ENCODE data around the gene MIA.
"Not testable (repeated sequence)": the region's sequence is repeated elsewhere in the genome, so short reads cannot be mapped to it uniquely, and the experiment has no call there.

MIA gene

GRCh38 chr19:40802300-40803169 is 27.2 kb downstream of the MIA start:
- no peak for DNase-seq (ENCODE audit: low read depth in 2 of 2, low spot score in 1 of 2)

GRCh38 chr19:40803170-40803856 is 28.0 kb downstream of the MIA start:
- DNase-seq (ENCODE audit: low read depth in 2 of 2, low spot score in 1 of 2), result no peak

DNA sequence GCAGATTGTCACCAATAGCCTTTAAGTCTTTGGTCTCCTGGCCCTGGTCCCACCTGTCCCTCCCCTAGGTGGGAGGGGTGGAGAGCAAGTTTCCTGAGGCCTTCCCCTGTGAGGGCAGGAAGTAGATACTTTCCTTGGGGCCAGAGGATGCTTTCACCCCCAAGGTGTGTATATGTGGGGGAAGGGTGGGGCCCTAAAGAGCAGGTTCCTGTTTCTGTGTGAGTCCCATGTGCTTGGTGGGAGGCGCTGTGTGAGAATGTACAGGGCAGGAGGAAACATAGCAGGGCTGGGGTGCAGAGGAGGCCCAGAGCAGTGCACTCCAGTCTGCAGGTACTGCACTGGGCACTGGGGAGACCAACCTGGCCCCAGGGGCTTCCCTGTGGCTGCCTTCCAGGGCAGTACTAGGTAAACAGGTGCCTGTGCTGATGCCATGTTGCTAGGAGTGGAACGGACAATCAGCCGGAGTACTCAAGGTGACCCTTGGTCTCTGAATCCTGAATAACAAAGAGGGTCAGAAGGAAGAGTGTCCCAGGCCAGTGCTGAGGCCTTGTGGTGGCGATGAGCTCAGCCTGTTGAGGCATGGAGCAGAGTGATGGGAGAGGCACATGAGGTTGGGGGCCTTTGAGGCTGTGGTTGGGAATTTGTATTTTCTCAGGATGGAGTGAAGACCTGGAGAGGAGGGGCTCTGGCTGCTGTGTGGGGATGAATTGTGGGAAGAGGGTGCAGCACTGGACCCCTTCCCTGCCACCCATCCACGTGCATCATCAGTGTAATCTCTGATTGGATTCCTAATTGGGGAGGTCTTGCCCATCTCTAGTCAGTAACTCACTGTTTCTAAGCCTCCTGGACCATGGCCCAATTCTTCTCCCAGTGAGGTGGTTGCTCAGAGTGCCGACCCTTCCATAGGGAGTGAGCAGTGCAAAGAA is 28.8 kb downstream of the MIA start:
- no peak for DNase-seq (ENCODE audit: low read depth in 2 of 2, low spot score in 1 of 2)

- DNase-seq (ENCODE audit: low read depth in 2 of 2, low spot score in 1 of 2), result no peak
These were observed 29.5 kb downstream of the MIA start for GRCh38 chr19:40804783-40805242.

GRCh38 chr19:40805258-40805868 is 30.0 kb downstream of the MIA start:
- no peak for DNase-seq (ENCODE audit: low read depth in 2 of 2, low spot score in 1 of 2)

DNA sequence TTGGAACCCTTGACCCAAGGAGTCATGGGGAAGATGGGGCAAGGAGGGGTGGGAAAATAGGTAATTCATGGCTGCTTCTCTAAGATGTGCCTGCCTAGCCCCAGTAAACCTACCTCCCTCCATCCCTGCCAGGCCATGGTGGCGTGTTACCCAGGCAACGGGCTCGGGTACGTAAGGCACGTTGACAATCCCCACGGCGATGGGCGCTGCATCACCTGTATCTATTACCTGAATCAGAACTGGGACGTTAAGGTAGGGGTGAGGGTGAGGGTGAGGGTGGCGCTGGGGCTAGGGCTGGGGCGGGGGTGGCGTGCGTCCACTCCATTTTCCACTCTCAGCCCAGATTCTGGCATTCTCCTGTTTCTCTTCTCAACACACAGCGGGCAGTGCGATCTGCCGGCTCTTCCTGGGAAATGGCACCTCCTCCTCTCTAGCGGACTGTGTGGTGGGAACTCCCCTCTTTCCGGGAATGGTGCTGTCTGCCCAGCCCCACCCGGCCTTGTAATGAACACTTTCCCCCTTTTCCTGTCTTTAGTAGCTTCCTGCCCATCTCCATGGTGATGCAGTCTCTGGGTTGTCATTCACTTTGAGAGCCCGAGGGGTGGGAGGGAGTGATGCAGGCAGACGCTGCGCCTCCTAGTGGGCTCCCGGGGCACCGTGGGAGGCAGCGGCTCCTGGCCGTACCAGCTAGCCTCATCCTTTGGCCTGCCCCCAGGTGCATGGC is 31.3 kb downstream of the MIA start:
- DNase-seq (ENCODE audit: low read depth in 2 of 2, low spot score in 1 of 2), result peak; percentile 35 to 52

GRCh38 chr19:40807147-40808020 is 32.1 kb downstream of the MIA start:
- DNase-seq (ENCODE audit: low read depth in 2 of 2, low spot score in 1 of 2), result no peak

DNA sequence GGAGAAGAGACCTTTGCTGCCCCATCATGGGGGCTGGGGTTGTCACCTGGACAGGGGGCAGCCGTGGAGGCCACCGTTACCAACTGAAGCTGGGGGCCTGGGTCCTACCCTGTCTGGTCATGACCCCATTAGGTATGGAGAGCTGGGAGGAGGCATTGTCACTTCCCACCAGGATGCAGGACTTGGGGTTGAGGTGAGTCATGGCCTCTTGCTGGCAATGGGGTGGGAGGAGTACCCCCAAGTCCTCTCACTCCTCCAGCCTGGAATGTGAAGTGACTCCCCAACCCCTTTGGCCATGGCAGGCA is 32.7 kb downstream of the MIA start:
- DNase-seq (ENCODE audit: low read depth in 2 of 2, low spot score in 1 of 2), result no peak

GRCh38 chr19:40808497-40808896 is 33.2 kb downstream of the MIA start:
- no peak for DNase-seq (ENCODE audit: low read depth in 2 of 2, low spot score in 1 of 2)

GRCh38 chr19:40809358-40810086 is 34.2 kb downstream of the MIA start:
- no peak for DNase-seq (ENCODE audit: low read depth in 2 of 2, low spot score in 1 of 2)

DNA sequence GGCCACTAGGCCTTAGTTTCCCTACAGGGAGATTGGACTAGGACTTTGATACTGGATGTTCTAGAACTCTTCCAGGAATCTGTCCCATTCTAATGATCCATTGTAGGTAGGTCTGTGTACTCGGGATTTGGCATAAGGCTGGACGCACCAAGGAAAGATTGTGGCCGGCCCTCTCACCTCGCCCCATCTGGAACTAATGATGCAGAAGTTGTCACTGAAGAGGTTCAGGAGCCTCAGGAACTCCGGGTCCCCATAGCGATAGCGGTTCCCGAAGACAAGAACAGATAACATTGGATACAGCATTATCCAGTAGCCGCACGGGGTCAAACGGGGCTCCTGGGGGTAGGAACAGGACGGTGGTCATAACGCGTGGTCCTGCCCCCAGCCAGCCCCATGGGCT is 34.8 kb downstream of the MIA start:
- no peak for DNase-seq (ENCODE audit: low read depth in 2 of 2, low spot score in 1 of 2)

GRCh38 chr19:40810649-40811408 is 35.5 kb downstream of the MIA start:
- DNase-seq (ENCODE audit: low read depth in 2 of 2, low spot score in 1 of 2), result peak in 1 of 2 donors; percentile 17

GRCh38 chr19:40811478-40812341 is 36.4 kb downstream of the MIA start:
- DNase-seq (ENCODE audit: low read depth in 2 of 2, low spot score in 1 of 2), result no peak

GRCh38 chr19:40812571-40812970 is 37.2 kb downstream of the MIA start:
- DNase-seq (ENCODE audit: low read depth in 2 of 2, low spot score in 1 of 2), result not testable (repeated sequence)

GRCh38 chr19:40813182-40813581 is 37.9 kb downstream of the MIA start:
- DNase-seq (ENCODE audit: low read depth in 2 of 2, low spot score in 1 of 2), result no peak

- DNase-seq (ENCODE audit: low read depth in 2 of 2, low spot score in 1 of 2), result no peak
These were observed 39.9 kb downstream of the MIA start for GRCh38 chr19:40815223-40815622.
